ENCODE results near the gene PLCB1.

PLCB1 gene

GRCh38 chr20:8255945-8256632 is 124.0 kb downstream of the PLCB1 start:
- no peak overlapping the region for H3K27ac ChIP-seq
- TF ChIP-seq ZFX (IDR thresholded peaks at IDR 0.05) (no peak), CTCF (conservative IDR thresholded peaks at IDR 0.05) (no peak)

GRCh38 chr20:8260837-8261251 is 128.8 kb downstream of the PLCB1 start:
- no peak for TF ChIP-seq CTCF (conservative IDR thresholded peaks at IDR 0.05)
- H3K27ac ChIP-seq, result no peak overlapping the region

- H3K27ac ChIP-seq, result no peak overlapping the region
- TF ChIP-seq ZFX (IDR thresholded peaks at IDR 0.05) (no peak), CTCF (conservative IDR thresholded peaks at IDR 0.05) (no peak)
These were observed 130.7 kb downstream of the PLCB1 start for GRCh38 chr20:8262721-8263120.

- no peak overlapping the region for H3K27ac ChIP-seq
- TF ChIP-seq CTCF (conservative IDR thresholded peaks at IDR 0.05) (no peak), ZFX (IDR thresholded peaks at IDR 0.05) (no peak)
These were observed 133.5 kb downstream of the PLCB1 start for GRCh38 chr20:8265588-8265987.

- TF ChIP-seq CTCF (conservative IDR thresholded peaks at IDR 0.05), result no peak
- no peak overlapping the region for H3K27ac ChIP-seq
These were observed 134.9 kb downstream of the PLCB1 start for GRCh38 chr20:8267009-8267408.

GRCh38 chr20:8271727-8272126 is 139.7 kb downstream of the PLCB1 start:
- no peak for TF ChIP-seq CTCF (conservative IDR thresholded peaks at IDR 0.05)
- TF ChIP-seq ZFX (IDR thresholded peaks at IDR 0.05), result no peak
- no peak overlapping the region for H3K27ac ChIP-seq

DNA sequence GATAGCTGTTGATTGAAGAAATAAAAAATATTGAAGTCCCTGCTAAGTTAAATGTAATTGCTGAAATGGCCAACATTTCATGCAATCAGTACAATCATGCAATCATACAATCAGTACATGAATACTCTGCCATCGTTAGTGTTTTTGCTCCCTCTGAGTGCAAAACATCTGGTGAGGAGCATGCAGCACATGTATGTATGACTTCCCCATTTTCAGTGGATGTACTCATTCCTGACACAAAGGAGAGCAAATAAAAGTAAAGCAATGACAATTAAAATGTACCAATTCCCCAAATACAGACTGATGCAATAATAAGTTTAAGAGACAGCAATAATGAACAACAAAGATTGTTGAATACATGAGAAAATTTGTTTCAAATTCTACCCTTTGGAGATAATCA is 140.7 kb downstream of the PLCB1 start:
- no peak for TF ChIP-seq CTCF (conservative IDR thresholded peaks at IDR 0.05)
- TF ChIP-seq ZFX (IDR thresholded peaks at IDR 0.05), result no peak
- no peak overlapping the region for H3K27ac ChIP-seq
